ENCODE measurements around the gene MYH2. TPM values are rescaled to one million over a fixed set of nuclear protein-coding genes. Genes with fewer than 3 reads are reported as not detected.

MYH2 gene
- total RNA-seq, 2 donors from 2014 or later = 0.18 to 0.23 TPM

Other genes with a start within 250 kb of the MYH2 start
- gene MYH13, start 176.7 kb downstream of the MYH2 start, total RNA-seq = under 1 TPM in 1 of 2 donors, not detected in 1; 0.28 TPM
- gene MYH8, start 127.7 kb downstream of the MYH2 start, total RNA-seq = under 1 TPM; 0.05 to 0.40 TPM
- gene MYH4, start 80.1 kb downstream of the MYH2 start, total RNA-seq = not detected
- gene MYH1, start 31.1 kb downstream of the MYH2 start, total RNA-seq = under 1 TPM in 1 of 2 donors, not detected in 1; 0.06 TPM
- 10 to 100 TPM in 1 of 2 donors, 1 to 10 TPM in 1; 5.9 to 14.8 TPM for gene MYH3, start 107.7 kb upstream of the MYH2 start, total RNA-seq
- gene SCO1, start 147.9 kb upstream of the MYH2 start, total RNA-seq = 10 to 100 TPM; 21.7 to 38.3 TPM
- 10 to 100 TPM in 1 of 2 donors, 1 to 10 TPM in 1; 9.7 to 23.1 TPM for gene ADPRM, start 147.9 kb upstream of the MYH2 start, total RNA-seq
- 10 to 100 TPM; 18.4 to 30.1 TPM for gene TMEM220, start 180.4 kb upstream of the MYH2 start, total RNA-seq